H9 (cell line): Measurements from ENCODE around the gene ITGA1. TPM values are rescaled to one million over a fixed set of nuclear protein-coding genes. Genes with fewer than 3 reads are reported as not detected.

Source experiments
- DNase-seq: peaks from one replicate; pipeline ENCODE4 v3.0.0-alpha.2; 2017
- H2AFZ ChIP-seq: one replicate; pipeline ENCODE4 v1.6.1; 2013; ENCODE audit warnings: mild to moderate bottlenecking, low read length, control low read depth, moderate library complexity
- H2AK5ac ChIP-seq: 2 replicates; pipeline ENCODE4 v1.6.1; 2013; ENCODE audit warnings: low read length, control low read depth, mixed read lengths; ENCODE audit not compliant: insufficient read length
- H2BK120ac ChIP-seq: one replicate; pipeline ENCODE4 v1.6.1; 2013; ENCODE audit warnings: low read depth, mild to moderate bottlenecking, low read length, control low read depth, inconsistent platforms; ENCODE audit not compliant: poor library complexity, severe bottlenecking
- H2BK12ac ChIP-seq: 2 replicates; pipeline ENCODE4 v1.6.1; 2013; ENCODE audit warnings: low read length, control low read depth, mixed read lengths, low read depth; ENCODE audit not compliant: insufficient read length
- H2BK15ac ChIP-seq: 2 replicates; pipeline ENCODE4 v1.6.1; 2013; ENCODE audit warnings: low read depth, low read length, control low read depth
- H2BK20ac ChIP-seq: one replicate; pipeline ENCODE4 v1.6.1; 2013; ENCODE audit warnings: low read depth, mild to moderate bottlenecking, low read length, control low read depth, inconsistent platforms; ENCODE audit not compliant: poor library complexity, severe bottlenecking
- H2BK5ac ChIP-seq: 2 replicates; pipeline ENCODE4 v1.6.1; 2013; ENCODE audit warnings: low read length, control low read depth, mixed read lengths; ENCODE audit not compliant: insufficient read length
- H3K14ac ChIP-seq: 2 replicates; pipeline ENCODE4 v1.6.1; 2013; ENCODE audit warnings: low read length, control low read depth; ENCODE audit not compliant: insufficient read depth
- H3K18ac ChIP-seq: 2 replicates; pipeline ENCODE4 v1.6.1; 2013; ENCODE audit warnings: low read depth, mild to moderate bottlenecking, mixed read lengths, low read length, control low read depth; ENCODE audit not compliant: insufficient read length
- H3K23ac ChIP-seq: 2 replicates; pipeline ENCODE4 v1.6.1; 2013; ENCODE audit warnings: low read length, control low read depth, mixed read lengths, low read depth; ENCODE audit not compliant: insufficient read length
- H3K23me2 ChIP-seq: 2 replicates; pipeline ENCODE4 v1.6.1; 2013; ENCODE audit warnings: low read depth, mild to moderate bottlenecking, mixed read lengths, low read length, control low read depth; ENCODE audit not compliant: insufficient read length, poor library complexity, severe bottlenecking
- H3K27ac ChIP-seq: 2 replicates; pipeline ENCODE4 v1.5.1; 2013; ENCODE audit warnings: low read length, control low read depth, mixed read lengths, low read depth; ENCODE audit not compliant: insufficient read length
- H3K27me3 ChIP-seq: 2 replicates; pipeline ENCODE4 v1.6.1; 2013; ENCODE audit warnings: low read length, control low read depth, inconsistent platforms; ENCODE audit not compliant: insufficient read depth
- H3K4ac ChIP-seq: 2 replicates; pipeline ENCODE4 v1.6.1; 2013; ENCODE audit warnings: low read depth, mild to moderate bottlenecking, control low read depth, inconsistent platforms, low read length, moderate library complexity
- H3K4me1 ChIP-seq: 2 replicates; pipeline ENCODE4 v1.6.1; 2013; ENCODE audit warnings: low read length, control low read depth, inconsistent platforms; ENCODE audit not compliant: insufficient read depth
- H3K4me2 ChIP-seq: 2 replicates; pipeline ENCODE4 v1.6.1; 2013; ENCODE audit warnings: low read length, control low read depth, mixed read lengths; ENCODE audit not compliant: insufficient read length, insufficient read depth
- H3K56ac ChIP-seq: 2 replicates; pipeline ENCODE4 v1.6.1; 2013; ENCODE audit warnings: low read depth, mild to moderate bottlenecking, mixed read lengths, low read length, control low read depth; ENCODE audit not compliant: insufficient read length
- H3K79me1 ChIP-seq: 2 replicates; pipeline ENCODE4 v1.6.1; 2013; ENCODE audit warnings: low read depth, mild to moderate bottlenecking, moderate library complexity, low read length, control low read depth, inconsistent platforms; ENCODE audit not compliant: insufficient read depth, poor library complexity, severe bottlenecking
- H3K79me2 ChIP-seq: 2 replicates; pipeline ENCODE4 v1.6.1; 2013; ENCODE audit warnings: low read length, control low read depth, inconsistent platforms; ENCODE audit not compliant: insufficient read depth
- H3K9ac ChIP-seq: 2 replicates; pipeline ENCODE4 v1.6.1; 2013; ENCODE audit warnings: low read length, control low read depth, mixed read lengths; ENCODE audit not compliant: insufficient read length; ENCODE audit errors: extremely low read depth
- H3K9me3 ChIP-seq: one replicate; pipeline ENCODE4 v1.6.1; 2013; ENCODE audit warnings: low read depth, low read length, inconsistent platforms; ENCODE audit not compliant: control insufficient read depth
- H3T11ph ChIP-seq: one replicate; pipeline ENCODE4 v1.6.1; 2013; ENCODE audit warnings: mild to moderate bottlenecking, low read length, control low read depth, inconsistent platforms
- H4K20me1 ChIP-seq: one replicate; pipeline ENCODE4 v1.6.1; 2013; ENCODE audit not compliant: control insufficient read depth, insufficient read length, insufficient read depth
- H4K5ac ChIP-seq: 2 replicates; pipeline ENCODE4 v1.6.1; 2013; ENCODE audit warnings: low read depth, mild to moderate bottlenecking, mixed read lengths, low read length, control low read depth; ENCODE audit not compliant: insufficient read length
- H4K8ac ChIP-seq: replicated peaks from 2 replicates; pipeline ENCODE4 v1.6.1; 2013; ENCODE audit warnings: low read length, control low read depth, mixed read lengths, low read depth; ENCODE audit not compliant: insufficient read length
- H4K91ac ChIP-seq: 2 replicates; pipeline ENCODE4 v1.6.1; 2013; ENCODE audit warnings: low read depth, mild to moderate bottlenecking, moderate library complexity, mixed read lengths, low read length, control low read depth; ENCODE audit not compliant: insufficient read length
- H3K27ac Mint-ChIP-seq, 3 experiments: 2 replicates in 2 of 3; 3 replicates in 1 of 3; pipeline ENCODE4 v1.8.0; 2020 to 2021; ENCODE audit warnings: mixed read lengths in 3 of 3, mild to moderate bottlenecking in 1 of 3, moderate library complexity in 1 of 3
- H3K27me3 Mint-ChIP-seq: 2 replicates; pipeline ENCODE4 v1.8.0; 2021; ENCODE audit warnings: low read depth, mild to moderate bottlenecking, moderate library complexity, mixed read lengths
- H3K36me3 Mint-ChIP-seq, 3 experiments: 2 replicates in 2 of 3; 3 replicates in 1 of 3; pipeline ENCODE4 v1.8.0; 2020 to 2021; ENCODE audit warnings: low read depth in 3 of 3, mixed read lengths in 3 of 3; ENCODE audit not compliant: insufficient read depth in 1 of 3
- H3K4me1 Mint-ChIP-seq, 2 experiments: 2 replicates each; pipeline ENCODE4 v1.8.0; 2020; ENCODE audit warnings: mixed read lengths in 2 of 2
- H3K4me3 Mint-ChIP-seq, 2 experiments: 2 replicates in 1 of 2; 3 replicates in 1 of 2; pipeline ENCODE4 v1.8.0; 2020 to 2021; ENCODE audit warnings: mild to moderate bottlenecking in 2 of 2, mixed read lengths in 2 of 2, moderate library complexity in 1 of 2
- H3K9me3 Mint-ChIP-seq, 2 experiments: 2 replicates in 1 of 2; 3 replicates in 1 of 2; pipeline ENCODE4 v1.8.0; 2020; ENCODE audit warnings: mild to moderate bottlenecking in 2 of 2, mixed read lengths in 2 of 2, moderate library complexity in 1 of 2
- WGBS: extraction: QIAGEN DNeasy Blood & Tissue Kit; methylation state at CpG from one replicate; pipeline ENCODE4 v1.1.7; 2013; ENCODE audit warnings: missing lambda C conversion rate, low lambda C conversion rate, mixed read lengths; ENCODE audit not compliant: insufficient read length; ENCODE audit errors: extremely low coverage; 5-methylcytosine and 5-hydroxymethylcytosine counted together
- total RNA-seq: library from RNA; stranded (reverse); gene quantifications from 2 replicates; pipeline ENCODE4 v1.2.1, GENCODE V29; 2021
- TF ChIP-seq, protein P1 (sequence below): fragments of 200-600 bp; sonication (generic); conservative IDR thresholded peaks from 3 replicates; pipeline ENCODE4 v1.8.0; 2021; ENCODE audit warnings: antibody characterized with exemption, mild to moderate bottlenecking

ITGA1 gene
- total RNA-seq, 1 experiment from 2014 or later = 3.9 TPM

DNA sequence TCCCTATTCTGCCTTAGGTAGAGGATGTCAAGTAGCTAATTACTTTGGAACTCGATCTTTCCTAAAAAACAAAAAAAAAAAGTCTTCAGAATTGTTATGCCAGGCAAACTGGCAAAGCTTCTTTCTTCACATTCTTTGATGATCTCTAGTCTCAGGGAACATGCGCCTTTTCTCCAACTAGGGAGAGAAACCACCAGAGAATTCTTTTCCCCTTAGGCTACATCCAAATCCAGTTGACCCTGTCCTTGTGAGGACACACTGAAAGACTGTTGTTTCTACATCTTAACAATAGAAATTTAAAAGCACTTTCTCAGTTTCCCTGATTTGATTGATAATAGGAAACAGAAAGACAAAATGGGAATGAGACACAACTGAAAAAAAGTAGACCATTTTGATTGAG, 106.7 kb downstream of the ITGA1 start:
- no peak overlapping the region for H2AK5ac ChIP-seq
- no peaks in the 10 kb centered on the region for H3K4me1 ChIP-seq
- no peak overlapping the region for H3K27ac ChIP-seq
- Mint-ChIP-seq H3K4me3 (no peak overlapping the region), H3K4me1 (peaks cover 0 to 3% of the 10 kb centered on the region in 2 experiments; a peak in 1 of 4 replicates), H3K27me3 (no peaks in the 10 kb centered on the region), H3K36me3 (no peaks in the 10 kb centered on the region), H3K9me3 (no peaks in the 10 kb centered on the region), H3K27ac (no peak overlapping the region)
- H4K8ac ChIP-seq = no peak overlapping the region
- WGBS = no CpG with 5 or more reads among the region's 2 CpGs
- H4K20me1 ChIP-seq = no peaks in the 10 kb centered on the region
- no peak overlapping the region for H3T11ph ChIP-seq
- no peaks in the 10 kb centered on the region for H3K23me2 ChIP-seq
- H3K79me1 ChIP-seq = no peaks in the 10 kb centered on the region
- H4K5ac ChIP-seq = no peak overlapping the region
- no peak overlapping the region for H2BK12ac ChIP-seq
- no peak overlapping the region for H3K56ac ChIP-seq
- H2BK5ac ChIP-seq = no peak overlapping the region
- H2AFZ ChIP-seq = no peak overlapping the region
- no peak overlapping the region for H2BK20ac ChIP-seq
- no peak overlapping the region for H3K4ac ChIP-seq
- H3K79me2 ChIP-seq = no peaks in the 10 kb centered on the region
- H4K91ac ChIP-seq = no peak overlapping the region
- no peak overlapping the region for H3K14ac ChIP-seq
- H3K27me3 ChIP-seq = no peaks in the 10 kb centered on the region
- H3K18ac ChIP-seq = no peak overlapping the region
- H3K23ac ChIP-seq = no peak overlapping the region
- H3K9me3 ChIP-seq = no peaks in the 10 kb centered on the region
- no peak overlapping the region for H3K9ac ChIP-seq
- H3K4me2 ChIP-seq = no peak overlapping the region
- no peak overlapping the region for H2BK15ac ChIP-seq
- H2BK120ac ChIP-seq = no peak overlapping the region
- TF ChIP-seq, protein P1, sequence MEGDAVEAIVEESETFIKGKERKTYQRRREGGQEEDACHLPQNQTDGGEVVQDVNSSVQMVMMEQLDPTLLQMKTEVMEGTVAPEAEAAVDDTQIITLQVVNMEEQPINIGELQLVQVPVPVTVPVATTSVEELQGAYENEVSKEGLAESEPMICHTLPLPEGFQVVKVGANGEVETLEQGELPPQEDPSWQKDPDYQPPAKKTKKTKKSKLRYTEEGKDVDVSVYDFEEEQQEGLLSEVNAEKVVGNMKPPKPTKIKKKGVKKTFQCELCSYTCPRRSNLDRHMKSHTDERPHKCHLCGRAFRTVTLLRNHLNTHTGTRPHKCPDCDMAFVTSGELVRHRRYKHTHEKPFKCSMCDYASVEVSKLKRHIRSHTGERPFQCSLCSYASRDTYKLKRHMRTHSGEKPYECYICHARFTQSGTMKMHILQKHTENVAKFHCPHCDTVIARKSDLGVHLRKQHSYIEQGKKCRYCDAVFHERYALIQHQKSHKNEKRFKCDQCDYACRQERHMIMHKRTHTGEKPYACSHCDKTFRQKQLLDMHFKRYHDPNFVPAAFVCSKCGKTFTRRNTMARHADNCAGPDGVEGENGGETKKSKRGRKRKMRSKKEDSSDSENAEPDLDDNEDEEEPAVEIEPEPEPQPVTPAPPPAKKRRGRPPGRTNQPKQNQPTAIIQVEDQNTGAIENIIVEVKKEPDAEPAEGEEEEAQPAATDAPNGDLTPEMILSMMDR = no peak
- no peak for DNase-seq
